IMR-90 (cell line): ENCODE data around the gene MX1. TPM values are rescaled to one million over a fixed set of nuclear protein-coding genes. Genes with fewer than 3 reads are reported as not detected.

Experiments
- ATAC-seq: fragments of 200-7000 bp; cut with Tn5 transposase; 2 replicates; pipeline ENCODE4 v1.9.1; 2020; ENCODE audit warnings: low read depth, mild to moderate bottlenecking, moderate library complexity
- BruUV-seq: library from RNA; stranded (reverse); fragments of 400-500 nt; replicated peaks from 2 replicates; lab custom pipeline; 2021; lab: Mats Ljungman, UMichigan
- CTCF ChIA-PET: fragments of 300-600 bp; formaldehyde crosslinking; extraction: SDS; loops from one replicate; lab custom pipeline; 2021; ENCODE audit warnings: antibody characterized with exemption; lab: Yijun Ruan, JAX
- POLR2A ChIA-PET: fragments of 300-600 bp; sonication (Branson Sonifier 250); formaldehyde crosslinking; loops from one replicate; lab custom pipeline; 2022; ENCODE audit warnings: antibody characterized with exemption; ENCODE audit not compliant: unreplicated experiment; lab: Charles Lee
- DNase-seq: peaks from one replicate; pipeline ENCODE4 v3.0.0; 2013
- H2AFZ ChIP-seq: replicated peaks from 2 replicates; pipeline ENCODE3; 2013; ENCODE audit warnings: low read length, mild to moderate bottlenecking; ENCODE audit not compliant: poor library complexity
- H2AK5ac ChIP-seq: 2 replicates; pipeline ENCODE4 v1.6.1; 2013; ENCODE audit warnings: low read depth, low read length, inconsistent platforms
- H2AK9ac ChIP-seq: replicated peaks from 2 replicates; pipeline ENCODE3; 2013; ENCODE audit warnings: mild to moderate bottlenecking, low read depth, low read length, moderate library complexity; ENCODE audit not compliant: poor library complexity
- H2BK120ac ChIP-seq: 2 replicates; pipeline ENCODE4 v1.6.1; 2013; ENCODE audit warnings: low read depth, low read length, inconsistent platforms
- H2BK15ac ChIP-seq: 3 replicates; pipeline ENCODE4 v1.6.1; 2013; ENCODE audit warnings: low read depth, low read length, inconsistent platforms
- H2BK20ac ChIP-seq: 2 replicates; pipeline ENCODE4 v1.6.1; 2013; ENCODE audit warnings: low read depth, mild to moderate bottlenecking, inconsistent platforms, low read length, moderate library complexity
- H2BK5ac ChIP-seq: 2 replicates; pipeline ENCODE4 v1.6.1; 2013; ENCODE audit warnings: mild to moderate bottlenecking, low read depth, low read length, inconsistent platforms; ENCODE audit not compliant: poor library complexity, severe bottlenecking
- H3K14ac ChIP-seq: replicated peaks from 2 replicates; pipeline ENCODE4 v1.6.1; 2013; ENCODE audit warnings: low read depth, low read length, inconsistent platforms
- H3K18ac ChIP-seq: 2 replicates; pipeline ENCODE4 v1.6.1; 2013; ENCODE audit warnings: low read depth, low read length, control low read depth
- H3K23ac ChIP-seq: 2 replicates; pipeline ENCODE4 v1.6.1; 2013; ENCODE audit warnings: low read depth, low read length, inconsistent platforms
- H3K27ac ChIP-seq: 2 replicates; pipeline ENCODE4 v1.5.1; 2013; ENCODE audit warnings: mild to moderate bottlenecking, control low read depth, low read length; ENCODE audit not compliant: insufficient read depth
- H3K27me3 ChIP-seq: 2 replicates; pipeline ENCODE4 v1.6.1; 2013; ENCODE audit warnings: low read length; ENCODE audit not compliant: control insufficient read depth, insufficient read depth
- H3K36me3 ChIP-seq: 2 replicates; pipeline ENCODE4 v1.6.1; 2013; ENCODE audit warnings: low read length, mixed read lengths; ENCODE audit not compliant: control insufficient read depth, insufficient read depth
- H3K4ac ChIP-seq: 2 replicates; pipeline ENCODE4 v1.6.1; 2013; ENCODE audit warnings: low read depth, low read length, inconsistent platforms
- H3K4me1 ChIP-seq: 2 replicates; pipeline ENCODE4 v1.6.1; 2013; ENCODE audit warnings: low read length, mixed read lengths; ENCODE audit not compliant: control insufficient read depth, insufficient read depth
- H3K4me2 ChIP-seq: 2 replicates; pipeline ENCODE4 v1.6.1; 2013; ENCODE audit warnings: low read depth, mild to moderate bottlenecking, control low read depth, low read length, moderate library complexity
- H3K4me3 ChIP-seq: 2 replicates; pipeline ENCODE4 v1.5.1; 2013; ENCODE audit warnings: low read depth, mild to moderate bottlenecking, control low read depth, low read length, moderate library complexity; ENCODE audit not compliant: insufficient read depth
- H3K56ac ChIP-seq: 2 replicates; pipeline ENCODE4 v1.6.1; 2013; ENCODE audit warnings: low read length, inconsistent platforms; ENCODE audit not compliant: insufficient read depth; ENCODE audit errors: extremely low read depth
- H3K79me1 ChIP-seq, 2 experiments: 2 replicates each; pipeline ENCODE4 v1.6.1; 2013; ENCODE audit warnings: low read length in 2 of 2, inconsistent platforms in 1 of 2, low read depth in 1 of 2
- H3K9ac ChIP-seq: 2 replicates; pipeline ENCODE4 v1.6.1; 2013; ENCODE audit warnings: low read depth, low read length, control low read depth
- H3K9me1 ChIP-seq: 2 replicates; pipeline ENCODE4 v1.6.1; 2013; ENCODE audit warnings: low read length, inconsistent platforms; ENCODE audit not compliant: insufficient read depth
- H3K9me3 ChIP-seq: 2 replicates; pipeline ENCODE4 v1.6.1; 2013; ENCODE audit warnings: low read length; ENCODE audit not compliant: control insufficient read depth, insufficient read depth
- H4K20me1 ChIP-seq: 2 replicates; pipeline ENCODE4 v1.6.1; 2013; ENCODE audit warnings: low read length, inconsistent platforms; ENCODE audit not compliant: insufficient read depth
- H4K5ac ChIP-seq: 2 replicates; pipeline ENCODE4 v1.6.1; 2013; ENCODE audit warnings: mild to moderate bottlenecking, low read depth, low read length, control low read depth
- H4K8ac ChIP-seq, 2 experiments: 2 replicates each; pipeline ENCODE4 v1.6.1; 2013; ENCODE audit warnings: low read depth in 2 of 2, low read length in 2 of 2, control low read depth in 1 of 2, inconsistent platforms in 1 of 2
- H4K91ac ChIP-seq: 2 replicates; pipeline ENCODE4 v1.6.1; 2013; ENCODE audit warnings: low read depth, low read length, inconsistent platforms; ENCODE audit not compliant: insufficient read depth
- BHLHE40 ChIP-seq: fragments of 150-350 bp; IDR thresholded peaks from 2 replicates; pipeline ENCODE4 v1.6.1; 2016; ENCODE audit warnings: mild to moderate bottlenecking, low read depth, low read length
- CEBPB ChIP-seq: IDR thresholded peaks from 2 replicates; pipeline ENCODE4 v1.6.1; 2012; ENCODE audit warnings: low read depth, low read length, improper control_type of control experiment
- CHD1 ChIP-seq: IDR thresholded peaks from 2 replicates; pipeline ENCODE4 v1.6.1; 2012; ENCODE audit warnings: low read depth, low read length, improper control_type of control experiment
- CTCF ChIP-seq: conservative IDR thresholded peaks from 2 replicates; pipeline ENCODE4 v1.5.1; 2012; ENCODE audit warnings: mild to moderate bottlenecking, low read depth, low read length, improper control_type of control experiment
- ELK1 ChIP-seq: fragments of 150-350 bp; IDR thresholded peaks from 2 replicates; pipeline ENCODE4 v1.6.1; 2016; ENCODE audit warnings: low read depth, mild to moderate bottlenecking, low read length, moderate library complexity, borderline replicate concordance
- FOS ChIP-seq: fragments of 150-350 bp; IDR thresholded peaks from 2 replicates; pipeline ENCODE4 v1.6.1; 2016; ENCODE audit warnings: low read depth, low read length
- MAFK ChIP-seq: IDR thresholded peaks from 2 replicates; pipeline ENCODE4 v1.6.1; 2012; ENCODE audit warnings: low read depth, low read length, improper control_type of control experiment
- MAZ ChIP-seq: IDR thresholded peaks from 2 replicates; pipeline ENCODE4 v1.6.1; 2012; ENCODE audit warnings: low read depth, mild to moderate bottlenecking, low read length, improper control_type of control experiment, moderate library complexity, borderline replicate concordance
- MXI1 ChIP-seq: IDR thresholded peaks from 2 replicates; pipeline ENCODE4 v1.6.1; 2012; ENCODE audit warnings: low read depth, mild to moderate bottlenecking, low read length, moderate library complexity, borderline replicate concordance
- NFE2L2 ChIP-seq: fragments of 150-350 bp; IDR thresholded peaks from 2 replicates; pipeline ENCODE4 v1.6.1; 2016; ENCODE audit warnings: low read depth, mild to moderate bottlenecking, low read length
- POLR2A ChIP-seq: IDR thresholded peaks from 2 replicates; pipeline ENCODE4 v1.6.1; 2012; ENCODE audit warnings: mild to moderate bottlenecking, low read depth, low read length
- RAD21 ChIP-seq: IDR thresholded peaks from 2 replicates; pipeline ENCODE4 v1.6.1; 2012; ENCODE audit warnings: low read length, improper control_type of control experiment
- RCOR1 ChIP-seq: IDR thresholded peaks from 2 replicates; pipeline ENCODE4 v1.6.1; 2012; ENCODE audit warnings: mild to moderate bottlenecking, low read length, improper control_type of control experiment; ENCODE audit not compliant: insufficient replicate concordance
- RFX5 ChIP-seq: IDR thresholded peaks from 2 replicates; pipeline ENCODE4 v1.8.0; 2012; ENCODE audit warnings: low read depth, mild to moderate bottlenecking, low read length, moderate library complexity
- SMC3 ChIP-seq: fragments of 150-350 bp; IDR thresholded peaks from 2 replicates; pipeline ENCODE4 v1.6.1; 2016; ENCODE audit warnings: low read depth, mild to moderate bottlenecking, antibody characterized with exemption, low read length, moderate library complexity
- USF2 ChIP-seq: fragments of 150-350 bp; IDR thresholded peaks from 2 replicates; pipeline ENCODE4 v1.6.1; 2017; ENCODE audit warnings: mild to moderate bottlenecking, antibody characterized with exemption, low read length, low read depth
- WGBS, 2 experiments: methylation state at CpG; one replicate each; pipeline versions ENCODE4 v1.1.5 to v1.1.7; 2013; ENCODE audit warnings: missing lambda C conversion rate in 2 of 2; ENCODE audit not compliant: insufficient read length in 1 of 2; ENCODE audit errors: extremely low coverage in 2 of 2; 5-methylcytosine and 5-hydroxymethylcytosine counted together
- dilution Hi-C: fragments of 300-500 bp; cut with HindIII; formaldehyde crosslinking; loops from one replicate; pipeline ENCODE4 v1.14.3; 2018; ENCODE audit warnings: low sequenced_read_pairs; ENCODE audit not compliant: unreplicated experiment
- in situ Hi-C: fragments of 300-500 bp; cut with MboI; formaldehyde crosslinking; loops from 3 replicates; pipeline ENCODE4 v1.14.3; 2019; ENCODE audit warnings: low sequenced_read_pairs, inconsistent platforms, mixed read lengths
- intact Hi-C: fragments of 100-400 bp; cut with micrococcal nuclease; formaldehyde crosslinking; loops from 2 replicates; pipeline ENCODE4 v1.10.0; 2022
- polyA plus RNA-seq, 3 experiments: library from polyadenylated mRNA; depleted of rRNA; stranded (reverse); fragments of >200 nt; gene quantifications; 2 replicates each; pipeline ENCODE4 v1.2.3, GENCODE V29; 2012; ENCODE audit warnings: low replicate concordance in 1 of 3
- total RNA-seq: library from RNA; depleted of rRNA; stranded (reverse); fragments of >200 nt; gene quantifications from 2 replicates; pipeline ENCODE4 v1.2.3, GENCODE V29; 2012

The MX1 gene
- total and polyA plus RNA-seq, 2 of the 4 experiments (the other 2 are of a cell fraction) = 1.0 to 2.5 TPM

GRCh38 chr21:41483415-41483814 lies 57.4 kb downstream of the MX1 start:
- H4K91ac ChIP-seq = no peak overlapping the region
- no peak overlapping the region for H3K9ac ChIP-seq
- no peaks in the 10 kb centered on the region for H3K79me1 ChIP-seq
- no peak overlapping the region for H3K4me3 ChIP-seq
- no TSS peak for BruUV-seq
- H3K9me3 ChIP-seq = no peaks in the 10 kb centered on the region
- no peak overlapping the region for H2AK5ac ChIP-seq
- dilution Hi-C loops = no loop called here
- no peaks in the 10 kb centered on the region for H3K27me3 ChIP-seq
- no peak overlapping the region for H3K27ac ChIP-seq
- no peak overlapping the region for H2AFZ ChIP-seq
- intact Hi-C loops = no loop called here
- H3K4me1 ChIP-seq = peaks cover 4% of the 10 kb centered on the region; the same call in 1 of the 2 replicates
- ATAC-seq = no peak
- no peak overlapping the region for H3K4ac ChIP-seq
- no peak overlapping the region for H3K4me2 ChIP-seq
- CTCF ChIA-PET = interaction anchor here (0.6 kb wide), 1 partner anchor 285 kb away, joined by 3 read pairs; no protein-coding TSS in a partner anchor
- no peak overlapping the region for H3K23ac ChIP-seq
- no CpG with 5 or more reads among the region's 12 CpGs for WGBS, 2 experiments
- no peak overlapping the region for H3K56ac ChIP-seq
- DNase-seq = no peak
- H4K5ac ChIP-seq = no peak overlapping the region
- H3K14ac ChIP-seq = no peak overlapping the region
- no peak overlapping the region for H2BK20ac ChIP-seq
- TF ChIP-seq RCOR1 = no peak
- no peak for TF ChIP-seq ELK1
- no peak for TF ChIP-seq FOS
- TF ChIP-seq POLR2A = no peak
- no peak for TF ChIP-seq CTCF
- no peak for TF ChIP-seq CEBPB
- TF ChIP-seq RFX5 = no peak
- TF ChIP-seq MAZ = no peak
- no peak for TF ChIP-seq BHLHE40
- no peak for TF ChIP-seq CHD1
- TF ChIP-seq USF2 = no peak
- TF ChIP-seq MAFK = no peak
- TF ChIP-seq NFE2L2 = no peak
- no peak for TF ChIP-seq RAD21
- TF ChIP-seq SMC3 = no peak
- TF ChIP-seq MXI1 = no peak
- POLR2A ChIA-PET = no interaction called here
- no peak overlapping the region for H2BK15ac ChIP-seq
- no peaks in the 10 kb centered on the region for H3K36me3 ChIP-seq
- H4K20me1 ChIP-seq = no peaks in the 10 kb centered on the region
- no peak overlapping the region for H4K8ac ChIP-seq
- no peak overlapping the region for H2BK5ac ChIP-seq
- no peak overlapping the region for H2AK9ac ChIP-seq
- in situ Hi-C loops = no loop called here
- no peak overlapping the region for H2BK120ac ChIP-seq
- H3K9me1 ChIP-seq = no peaks in the 10 kb centered on the region
- no peak overlapping the region for H3K18ac ChIP-seq
